HG02870 (cell line): ENCODE data around the gene ZBTB40.

ENCODE experiments used
- ATAC-seq: cut with Tn5 transposase; IDR thresholded peaks from one replicate; pipeline ENCODE4 v1.9.1; 2021; ENCODE audit warnings: mild to moderate bottlenecking, moderate library complexity; ENCODE audit not compliant: unreplicated experiment

The ZBTB40 gene

DNA sequence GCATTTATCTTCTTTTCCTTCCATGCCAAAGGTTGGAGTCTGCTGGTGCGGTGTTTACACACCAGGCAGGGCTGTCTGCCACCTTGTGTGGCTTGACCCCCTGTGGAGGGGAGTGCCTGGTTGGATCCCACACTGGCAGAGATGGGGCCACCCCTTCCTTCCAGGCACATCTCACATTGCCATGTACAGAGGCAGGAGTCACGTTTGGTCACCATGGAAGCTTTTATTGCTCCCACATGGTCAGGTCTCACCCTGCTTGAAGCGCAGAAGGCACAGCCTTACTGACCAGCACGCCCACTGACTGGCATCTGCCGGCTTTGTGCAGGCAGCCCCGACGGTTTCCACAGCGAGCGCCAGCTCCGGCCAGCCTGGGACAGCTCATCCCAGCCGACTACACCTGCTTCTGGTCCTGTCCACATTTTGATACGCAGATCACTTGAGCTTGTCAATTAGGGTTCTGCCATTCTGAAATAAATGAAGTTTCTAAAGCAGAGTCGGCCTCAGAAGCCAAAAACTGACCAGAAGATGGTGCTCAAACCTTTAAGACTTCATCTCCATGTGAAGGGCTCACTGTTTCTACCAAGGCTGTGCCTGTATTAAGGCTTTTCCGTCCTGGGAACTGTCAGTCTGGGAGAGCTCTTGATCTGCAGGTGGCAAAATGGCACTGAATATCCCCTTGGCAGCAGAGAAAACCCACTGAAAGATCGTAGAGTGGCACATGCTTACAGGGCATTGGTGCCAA is 76.1 kb downstream of the ZBTB40 start:
- ATAC-seq = no peak

- ATAC-seq = no peak
These were observed 76.8 kb downstream of the ZBTB40 start for GRCh38 chr1:22528451-22528850.

DNA sequence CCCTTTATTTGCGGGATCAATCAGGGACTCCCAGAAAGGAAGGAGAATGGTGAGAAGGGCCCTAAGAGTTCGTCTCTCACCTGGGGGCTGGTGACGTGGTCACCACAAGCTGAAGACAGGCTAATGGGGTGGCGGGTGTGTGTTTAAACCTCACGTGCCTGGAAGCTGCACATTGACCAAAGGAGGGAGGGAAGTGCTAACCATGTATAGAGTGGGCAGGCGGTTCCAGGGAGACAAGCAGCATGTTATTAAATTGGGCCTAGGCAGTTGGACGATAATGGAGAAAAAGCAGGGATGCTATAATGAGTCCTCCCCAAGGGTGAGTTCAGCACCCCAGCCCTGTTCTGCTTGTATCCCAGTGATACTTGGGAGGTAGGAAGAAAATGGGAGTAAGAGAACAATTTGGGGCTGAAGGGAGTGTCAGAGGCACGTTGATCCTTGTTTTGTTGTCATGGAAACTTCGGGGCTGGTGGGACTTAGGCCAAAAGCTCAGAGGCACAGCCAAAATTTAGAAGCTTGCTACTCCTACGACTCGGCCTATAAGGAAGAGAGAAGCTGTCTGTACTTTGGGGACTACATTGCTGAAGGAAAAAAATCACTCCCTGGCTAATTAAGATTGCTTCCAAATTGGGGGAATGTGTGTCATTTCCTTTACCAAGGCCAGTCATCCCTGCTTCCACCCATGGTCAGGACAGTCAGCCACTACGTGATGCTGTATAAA is 78.4 kb downstream of the ZBTB40 start:
- no peak for ATAC-seq

DNA sequence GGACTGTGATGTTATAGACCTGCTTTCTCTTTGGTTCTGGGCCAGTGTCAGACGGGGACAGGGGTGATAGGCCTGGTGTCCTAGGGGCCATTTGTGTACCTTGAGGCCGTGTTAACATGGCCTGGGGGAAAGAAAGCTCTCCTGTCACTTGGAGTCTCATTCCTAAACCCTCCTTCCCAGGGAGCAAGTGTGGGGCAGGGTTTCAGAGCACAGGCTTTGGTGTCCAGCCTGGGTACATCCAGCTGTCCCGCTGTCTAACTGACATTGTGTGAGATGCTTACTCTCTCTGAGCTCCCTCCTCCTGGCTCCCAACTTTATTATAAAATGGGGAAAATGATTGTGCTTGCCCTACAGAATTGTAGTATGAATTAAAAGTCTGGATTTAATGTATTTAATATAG is 79.1 kb downstream of the ZBTB40 start:
- no peak for ATAC-seq

- ATAC-seq = no peak
These were observed 79.6 kb downstream of the ZBTB40 start for GRCh38 chr1:22531251-22531650.

DNA sequence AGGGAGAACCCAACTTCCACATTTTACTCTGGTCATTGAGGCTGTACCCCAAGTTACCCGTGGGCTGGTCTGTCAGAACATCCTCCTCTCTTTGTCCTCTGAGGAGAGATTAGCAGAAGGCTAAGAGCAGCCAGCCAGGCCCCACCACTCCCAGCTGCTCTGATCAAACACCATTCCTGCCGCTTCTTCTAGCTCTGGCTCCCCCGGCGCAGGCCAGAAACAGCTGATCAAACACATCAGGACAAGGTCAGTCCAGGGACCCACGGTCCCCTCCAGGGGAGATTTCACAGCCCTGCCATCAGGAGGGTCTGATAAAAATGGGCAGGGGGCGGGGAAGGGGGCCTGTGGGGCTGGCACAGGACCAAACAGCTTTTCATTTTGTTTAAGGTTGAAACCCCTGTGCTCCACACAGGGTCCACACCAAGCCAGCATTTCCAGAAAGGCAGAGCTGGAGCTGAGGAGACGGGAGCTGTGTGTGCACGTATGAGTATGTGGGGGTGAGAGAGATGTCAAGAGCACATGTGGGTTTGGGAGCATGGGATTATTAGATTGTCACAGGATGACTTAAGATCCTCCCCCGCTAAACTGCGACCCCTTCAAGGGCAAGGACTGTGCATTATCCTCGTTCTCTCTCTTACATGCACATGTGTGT is 81.7 kb downstream of the ZBTB40 start:
- ATAC-seq = no peak

DNA sequence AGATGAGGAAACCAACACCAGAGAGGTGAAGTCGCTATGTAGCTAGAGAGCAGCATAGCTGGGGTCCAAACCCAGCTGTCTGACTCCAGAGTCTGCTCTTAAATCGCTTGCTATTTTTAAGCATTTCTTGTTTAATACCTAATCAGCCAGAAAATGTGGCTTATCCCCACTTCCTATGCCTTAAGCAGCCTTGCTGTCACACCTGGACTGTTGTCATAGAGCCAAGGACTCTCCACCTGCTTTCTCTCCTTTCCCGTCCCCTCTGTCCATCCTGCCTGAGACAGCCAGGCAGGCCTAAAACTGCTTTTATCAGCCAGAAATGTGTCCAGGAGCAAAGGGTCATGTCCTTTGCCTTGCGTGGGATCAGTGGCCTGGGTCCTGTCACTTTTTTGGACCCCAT is 83.3 kb downstream of the ZBTB40 start:
- ATAC-seq = no peak

- ATAC-seq = no peak
These were observed 83.7 kb downstream of the ZBTB40 start for GRCh38 chr1:22535399-22535798.

- ATAC-seq = no peak
These were observed 84.9 kb downstream of the ZBTB40 start for GRCh38 chr1:22536506-22536905.

DNA sequence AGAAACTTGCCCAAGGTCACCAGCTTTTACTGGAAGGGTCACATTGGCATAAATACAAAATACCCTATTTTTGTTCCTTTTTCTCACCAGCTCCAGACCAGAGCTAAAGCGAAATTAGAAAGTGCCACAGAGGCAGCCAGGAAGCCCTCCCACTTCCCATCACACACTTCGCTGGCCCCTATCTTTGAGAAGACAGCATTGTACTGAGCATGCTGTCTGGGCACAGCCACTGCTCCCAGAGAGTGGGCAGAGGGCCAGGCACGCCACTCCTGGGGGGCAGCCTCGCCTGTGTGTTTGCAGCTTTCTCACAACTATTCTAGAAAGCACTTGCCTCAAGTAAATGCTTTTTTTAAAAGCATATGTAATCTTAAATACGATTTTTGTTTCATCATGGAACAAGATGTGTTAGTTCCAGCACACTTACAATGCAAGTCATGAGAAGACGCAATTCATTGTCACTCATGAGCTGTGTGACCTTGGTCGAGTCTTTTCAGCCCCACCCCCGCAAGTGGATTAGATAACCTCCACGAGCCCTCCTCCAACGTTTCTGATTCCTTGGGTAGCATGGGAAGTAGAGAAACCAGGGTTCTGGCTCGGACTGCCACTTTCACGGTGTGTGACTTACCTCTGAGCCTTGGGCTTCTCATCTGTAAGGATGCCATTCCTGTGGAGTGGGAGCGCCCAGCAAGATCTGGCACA is 85.9 kb downstream of the ZBTB40 start:
- no peak for ATAC-seq

DNA sequence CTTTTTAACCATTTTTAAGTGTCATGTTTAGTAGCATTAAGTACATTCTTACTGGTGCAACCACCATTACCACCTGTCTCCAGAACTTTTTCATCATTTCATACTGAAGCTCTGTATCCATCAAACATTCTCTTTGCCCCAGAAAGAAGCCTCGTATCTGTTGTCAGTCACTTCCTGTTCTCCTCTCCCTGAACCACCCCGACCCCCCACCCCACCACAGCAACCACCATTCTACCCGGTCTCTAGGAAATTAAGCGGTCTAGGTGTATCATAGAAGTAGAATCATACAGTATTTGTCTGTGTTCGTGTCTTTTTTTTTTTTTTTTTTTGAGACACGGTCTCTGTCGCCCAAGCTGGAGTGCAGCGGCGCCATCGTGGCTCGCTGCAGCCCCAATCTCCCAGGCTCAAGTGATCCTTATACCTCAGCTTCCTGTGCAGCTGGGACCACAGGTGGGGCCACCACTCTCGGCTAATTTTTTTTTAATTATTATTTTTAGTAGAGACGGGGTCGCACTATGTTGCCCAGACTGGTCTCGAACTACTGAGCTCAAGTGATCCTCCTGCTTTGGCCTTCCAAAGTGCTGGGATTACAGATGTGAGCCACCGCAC is 88.0 kb downstream of the ZBTB40 start:
- ATAC-seq = no peak

DNA sequence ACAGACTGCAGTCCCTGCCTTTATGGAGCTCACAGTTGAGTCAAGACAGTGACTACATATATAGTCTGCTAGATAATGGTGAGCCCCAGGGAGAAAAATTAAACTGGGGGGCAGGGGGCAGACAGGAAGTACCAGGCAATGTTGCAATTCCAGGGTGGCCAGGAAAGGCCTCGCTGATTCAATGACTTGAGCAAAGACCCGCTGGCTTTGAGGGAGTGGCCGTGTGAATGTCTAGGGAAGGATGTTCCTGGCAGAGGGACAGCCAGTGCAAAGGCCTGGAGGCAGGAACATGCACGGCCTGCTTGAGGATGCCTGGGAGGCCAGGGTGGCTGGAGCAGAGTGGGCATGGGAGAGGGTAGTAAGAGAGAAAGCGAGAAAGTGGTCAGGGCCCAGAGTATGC is 88.7 kb downstream of the ZBTB40 start:
- no peak for ATAC-seq

DNA sequence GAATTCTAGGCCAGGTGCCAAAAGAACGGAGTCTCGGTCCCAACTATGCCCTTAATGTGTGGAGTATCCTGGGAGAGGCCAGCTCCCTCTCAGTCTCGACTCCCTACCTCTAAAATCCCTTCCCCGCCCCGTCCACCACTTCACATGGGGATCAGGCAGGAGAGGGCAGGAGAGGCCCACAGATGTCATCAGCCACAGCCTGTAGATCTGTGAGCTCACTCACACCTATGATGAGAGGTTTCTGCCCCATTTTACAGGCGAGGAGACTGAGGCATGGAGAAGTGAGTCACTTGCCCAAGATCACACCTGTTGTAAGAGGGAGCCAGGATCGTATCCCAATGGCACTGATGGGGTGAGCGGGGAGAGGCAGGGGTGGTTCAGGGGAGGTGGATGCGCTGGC is 91.2 kb downstream of the ZBTB40 start:
- ATAC-seq = no peak

GRCh38 chr1:22543679-22544078 is 92.0 kb downstream of the ZBTB40 start:
- no peak for ATAC-seq

- no peak for ATAC-seq
These were observed 93.0 kb downstream of the ZBTB40 start for GRCh38 chr1:22544606-22545005.

DNA sequence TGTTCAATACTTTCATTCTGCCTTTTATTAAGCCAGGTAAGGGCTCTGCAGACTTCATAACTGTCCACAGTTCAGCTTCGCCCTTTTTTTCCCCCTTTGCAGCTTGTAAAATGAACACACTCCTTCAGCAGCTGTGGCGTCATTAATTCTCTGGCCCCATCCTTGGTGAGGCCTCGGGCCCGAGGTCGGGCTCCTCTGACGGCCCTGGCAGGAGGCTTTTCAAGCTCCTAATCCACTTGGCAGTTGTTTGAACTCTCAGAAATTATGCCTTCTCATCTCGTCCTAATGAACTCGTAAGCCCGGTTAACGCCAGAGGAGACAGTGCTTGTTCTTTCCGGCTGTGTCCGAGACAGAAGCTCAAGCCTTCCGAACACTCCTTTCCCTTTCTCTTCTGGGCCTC is 93.5 kb downstream of the ZBTB40 start:
- ATAC-seq = no peak

DNA sequence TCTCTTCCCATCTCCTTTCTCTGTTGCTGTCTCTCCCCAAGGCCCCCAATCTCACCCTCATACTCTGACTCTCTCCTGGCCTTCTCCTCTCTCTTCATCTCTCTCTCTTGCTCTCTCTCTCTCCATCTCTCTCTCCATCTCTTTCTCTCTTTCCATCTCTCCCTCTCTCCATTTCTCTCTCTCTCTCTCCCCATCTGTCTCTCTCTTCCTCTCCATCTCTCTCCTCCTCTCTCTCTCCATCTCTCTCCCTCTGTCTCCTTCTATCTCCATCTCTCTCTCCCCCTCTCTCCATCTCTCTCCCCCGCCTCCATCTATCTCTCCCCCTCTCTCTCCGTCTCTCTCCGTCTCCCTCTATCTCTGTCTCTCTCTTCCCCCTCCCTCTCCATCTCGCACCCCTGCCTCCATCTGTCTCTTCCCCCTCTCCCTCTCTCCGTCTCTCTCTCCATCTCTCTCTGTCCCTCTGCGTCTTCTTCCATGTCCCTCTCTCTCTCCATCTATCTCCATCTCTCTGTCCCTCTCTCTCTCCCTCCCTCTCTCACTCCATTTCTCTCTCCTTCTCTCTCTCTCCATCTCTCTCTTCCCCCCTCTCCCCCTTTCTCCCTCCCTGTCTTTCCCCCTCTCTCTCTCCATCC is 95.7 kb downstream of the ZBTB40 start:
- ATAC-seq = no peak

- ATAC-seq = no peak
These were observed 96.3 kb downstream of the ZBTB40 start for GRCh38 chr1:22547818-22548462.

GRCh38 chr1:22550021-22550420 is 98.4 kb downstream of the ZBTB40 start:
- no peak for ATAC-seq

GRCh38 chr1:22551591-22551990 is 99.9 kb downstream of the ZBTB40 start:
- ATAC-seq = no peak
